ENCODE results near the gene CST9. TPM values are rescaled to one million over a fixed set of nuclear protein-coding genes. Genes with fewer than 3 reads are reported as not detected.

The CST9 gene
- total and polyA plus RNA-seq, 2 of the 8 experiments (the other 6 are each of a cell fraction or from before 2014, with no cell fraction given): 0.05 to 0.19 TPM

DNA sequence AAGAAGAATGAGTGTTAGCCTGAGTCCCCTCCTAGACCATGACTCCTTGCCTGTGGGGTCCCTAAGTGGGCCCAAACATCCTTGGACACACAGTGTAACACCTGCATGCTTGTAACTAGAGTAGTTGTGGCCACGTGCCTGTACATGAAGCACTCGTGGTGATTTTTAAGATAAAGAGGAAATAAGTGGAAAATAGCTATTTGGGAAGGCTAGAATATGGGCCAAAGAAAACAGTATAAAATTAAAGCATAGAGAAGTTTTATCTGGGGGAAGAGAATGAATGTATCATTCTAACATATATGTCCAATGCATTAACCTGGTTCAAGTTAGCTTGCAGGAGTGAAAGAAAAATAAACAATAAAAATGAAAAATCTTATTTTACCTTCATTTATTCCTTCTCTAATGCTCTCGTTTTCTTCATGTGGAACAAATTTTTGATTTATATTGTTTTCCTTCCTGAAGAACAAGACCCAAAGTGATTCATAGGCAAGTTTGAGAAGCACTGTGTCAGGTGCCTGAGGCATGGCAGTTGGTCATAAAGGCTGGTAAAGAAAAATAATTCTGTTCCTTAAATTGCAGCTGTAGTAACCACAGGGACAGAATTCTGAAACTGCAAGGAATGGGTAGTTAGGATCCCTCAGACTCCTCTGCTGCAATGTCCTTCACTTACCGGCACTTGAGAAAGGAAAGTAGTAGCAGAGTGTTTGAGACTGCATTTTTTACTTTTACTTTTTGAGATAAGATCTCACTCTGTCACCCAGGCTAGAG, 40.6 kb upstream of the CST9 start:
- Histone ChIP-seq H3K23ac (ENCODE audit: insufficient read length) (no peak overlapping the region), H3K27ac (ENCODE audit: low read depth, low read length) (no peak overlapping the region), H4K20me1 (replicated peaks in 1 of 2; ENCODE audit: control insufficient read depth in 1 of 2, insufficient read depth in 2 of 2, low read length in 2 of 2) (no peaks in the 10 kb centered on the region), H2BK120ac (replicated peaks; ENCODE audit: low read depth, low read length) (no peak overlapping the region), H3K79me2 (ENCODE audit: control insufficient read depth in 1 of 2, insufficient read depth in 2 of 2, low read length in 2 of 2) (no peaks in the 10 kb centered on the region), H2BK20ac (ENCODE audit: low read length) (no peak overlapping the region), H4K91ac (replicated peaks; ENCODE audit: insufficient read length, low read length) (no peak overlapping the region), H3K27me3 (replicated peaks in 1 of 4; ENCODE audit: control insufficient read depth in 3 of 4, extremely low read depth in 1 of 4, insufficient read depth in 3 of 4, low read length in 3 of 4) (no peaks in the 10 kb centered on the region; a peak in 1 of 7 replicates), H3K4me2 (ENCODE audit: insufficient read depth in 1 of 2, low read depth in 2 of 2, low read length in 2 of 2) (no peak overlapping the region), H3K4me1 (replicated peaks in 1 of 4; ENCODE audit: control insufficient read depth in 3 of 4, insufficient read depth in 4 of 4, low read length in 3 of 4) (no peaks in the 10 kb centered on the region; a peak in 2 of 7 replicates), H3K36me3 (ENCODE audit: control insufficient read depth in 2 of 4, insufficient read depth in 4 of 4, low read length in 3 of 4) (no peaks in the 10 kb centered on the region), H2BK5ac (ENCODE audit: low read depth, low read length) (no peak overlapping the region), H3K9ac (replicated peaks in 1 of 4; ENCODE audit: extremely low read depth in 1 of 4, low read depth in 3 of 4, low read length in 3 of 4) (no peak overlapping the region), H2AK5ac (ENCODE audit: low read depth, low read length) (no peak overlapping the region), H4K8ac (ENCODE audit: extremely low read depth, insufficient read depth, low read length) (no peak overlapping the region), H3K79me1 (ENCODE audit: low read depth, low read length) (no peaks in the 10 kb centered on the region), H3K4ac (replicated peaks; ENCODE audit: insufficient read length, low read depth, low read length) (no peak overlapping the region), H3K56ac (replicated peaks; ENCODE audit: insufficient read length, low read depth, low read length) (no peak overlapping the region), H4K5ac (ENCODE audit: insufficient read length, low read depth, low read length) (no peak overlapping the region), H2BK15ac (ENCODE audit: low read length) (no peak overlapping the region), H2BK12ac (ENCODE audit: low read depth, low read length) (no peak overlapping the region), H3K14ac (ENCODE audit: insufficient read length) (no peak overlapping the region), H3K18ac (ENCODE audit: extremely low read depth, low read length) (no peak overlapping the region), H3K23me2 (ENCODE audit: low read depth, low read length) (no peaks in the 10 kb centered on the region; the same call in 1 of the 2 replicates), H3K4me3 (ENCODE audit: extremely low read depth in 1 of 4, insufficient read depth in 2 of 4, low read depth in 3 of 4, low read length in 4 of 4) (no peak overlapping the region), H2AFZ (ENCODE audit: low read length) (no peak overlapping the region), H3K9me3 (ENCODE audit: insufficient read depth in 2 of 2, low read depth in 1 of 2, low read length in 1 of 2) (no peaks in the 10 kb centered on the region)
- no peak for TF ChIP-seq SUZ12 (IDR thresholded peaks at IDR 0.05; ENCODE audit: low read length)
- no peak for TF ChIP-seq YY1 (IDR thresholded peaks at IDR 0.05; ENCODE audit: low read depth, low read length)
- TF ChIP-seq JUN (IDR thresholded peaks at IDR 0.05; ENCODE audit: low read depth, low read length): no peak
- FAIRE-seq (no peak), DNase-seq (ENCODE audit: low read depth in 1 of 2, low spot score in 2 of 2) (no peak)
- 86% methylated on average over 4 of the region's 4 CpGs; no CpG with 5 or more reads in 1 of the 2 experiments for WGBS, 2 experiments (ENCODE audit: extremely low coverage in 1 of 2, insufficient coverage in 1 of 2, insufficient read length in 1 of 2, insufficient replicate concordance in 2 of 2, low coverage in 1 of 2, low lambda C conversion rate in 2 of 2, missing lambda C conversion rate in 1 of 2)
- ChIA-PET CTCF (ENCODE audit: partially characterized antibody) (interaction anchor here (0.9 to 1.6 kb wide), 2 partner anchors 12 to 35 kb away, joined by 3 to 4 read pairs; no protein-coding TSS in a partner anchor), POLR2A (ENCODE audit: partially characterized antibody) (no interaction called here)
